Stimulated activated naive B cell treated with anti-CD40 and anti-IgM and Interleukin-4, amounts not matched to agents 10 μg/mL and 1 μg/mL and 100 μg/mL, for 72 hours (primary cell): Measurements from ENCODE around the gene ZNF414.
"Not testable (repeated sequence)": the region's sequence is repeated elsewhere in the genome, so short reads cannot be mapped to it uniquely, and the experiment has no call there.

ENCODE experiments used
- ATAC-seq, 2 donors: fragments of 150-1000 bp; cut with Tn5 transposase; replicated peaks; 2 replicates each; pipeline ENCODE4 v1.10.0; 2021; ENCODE audit warnings: moderate library complexity in 1 of 2
- DNase-seq: peaks from one replicate; pipeline ENCODE4 v3.0.0; 2021
- H3K27ac Mint-ChIP-seq: one replicate; pipeline ENCODE4 v1.8.0; 2022; ENCODE audit warnings: mild to moderate bottlenecking, mixed read lengths
- H3K27me3 Mint-ChIP-seq, 2 donors: one replicate each; pipeline ENCODE4 v1.8.0; 2022; ENCODE audit warnings: mixed read lengths in 2 of 2
- H3K36me3 Mint-ChIP-seq, 2 donors: one replicate each; pipeline ENCODE4 v1.8.0; 2022; ENCODE audit warnings: mixed read lengths in 2 of 2, mild to moderate bottlenecking in 1 of 2
- H3K4me1 Mint-ChIP-seq, 2 donors: one replicate each; pipeline ENCODE4 v1.8.0; 2022; ENCODE audit warnings: mixed read lengths in 2 of 2, mild to moderate bottlenecking in 1 of 2
- H3K4me3 Mint-ChIP-seq, 2 donors: one replicate each; pipeline ENCODE4 v1.8.0; 2022; ENCODE audit warnings: mild to moderate bottlenecking in 2 of 2, mixed read lengths in 2 of 2, moderate library complexity in 1 of 2
- H3K9me3 Mint-ChIP-seq, 2 donors: one replicate each; pipeline ENCODE4 v1.8.0; 2022; ENCODE audit warnings: mixed read lengths in 2 of 2, mild to moderate bottlenecking in 1 of 2

Gene ZNF414

DNA sequence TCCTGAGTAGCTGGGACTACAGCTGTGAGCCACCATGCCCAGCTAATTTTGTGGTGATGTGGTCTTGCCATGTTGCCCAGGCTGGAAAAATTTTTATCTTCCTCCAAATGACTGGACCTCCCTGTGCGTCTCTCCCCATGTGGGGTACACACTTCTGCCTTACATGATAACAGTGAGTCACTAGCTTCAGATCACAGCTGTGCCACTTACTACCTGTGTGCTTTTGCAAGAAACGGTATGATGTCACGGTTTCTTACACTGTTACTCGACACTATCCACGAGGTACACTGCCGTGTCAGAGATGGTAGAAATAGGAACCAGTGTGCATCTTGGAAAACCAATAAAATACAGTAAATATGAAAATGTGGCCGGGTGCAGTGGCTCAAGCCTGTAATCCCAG is 17.5 kb upstream of the ZNF414 start:
- ATAC-seq (no peak), DNase-seq (no peak)
- no peaks in the 10 kb centered on the region for H3K27me3 Mint-ChIP-seq

DNA sequence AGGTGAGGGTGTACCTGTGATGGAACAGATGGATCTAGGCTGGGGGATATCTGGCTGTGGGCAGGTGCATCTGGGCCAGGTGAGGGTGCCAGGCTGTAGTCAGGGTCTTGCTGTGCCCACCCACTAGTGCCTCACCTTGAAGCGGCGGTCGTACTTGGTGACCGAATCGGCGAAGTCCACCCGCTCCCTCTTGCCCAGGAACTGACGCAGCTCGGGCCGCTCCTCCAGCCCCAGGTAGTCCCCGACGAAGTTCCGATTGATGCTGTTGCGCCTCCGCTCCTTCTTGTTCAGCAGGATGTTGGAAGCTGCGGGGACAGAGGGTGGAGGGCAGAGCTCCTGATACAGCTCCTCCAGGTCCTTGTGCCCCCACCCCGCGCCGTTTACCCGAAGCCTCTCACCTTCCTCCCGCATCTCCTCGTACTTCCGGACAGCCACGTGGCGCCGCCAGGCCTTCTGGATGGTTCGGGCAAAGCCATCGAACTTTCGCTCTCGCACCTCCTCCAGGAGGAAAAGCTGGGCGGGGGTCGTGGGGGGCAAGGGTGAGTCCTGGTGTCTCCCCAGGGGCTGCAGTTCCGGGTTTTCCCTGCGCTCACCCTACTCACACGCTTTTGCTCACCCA is 16.2 kb upstream of the ZNF414 start:
- Mint-ChIP-seq H3K4me1 (no peaks in the 10 kb centered on the region), H3K9me3 (no peaks in the 10 kb centered on the region), H3K27me3 (no peaks in the 10 kb centered on the region), H3K4me3 (no peak overlapping the region), H3K27ac (no peak overlapping the region), H3K36me3 (peaks cover 32 to 47% of the 10 kb centered on the region in 2 donors)
- no peak for DNase-seq
- no peak for ATAC-seq

More for the DNA sequence above, 17.5 kb upstream of the ZNF414 start:
- no peaks in the 10 kb centered on the region for H3K4me1 Mint-ChIP-seq
- peaks cover 43 to 54% of the 10 kb centered on the region in 2 donors for H3K36me3 Mint-ChIP-seq
- no peaks in the 10 kb centered on the region for H3K9me3 Mint-ChIP-seq
- no peak overlapping the region for H3K27ac Mint-ChIP-seq
- H3K4me3 Mint-ChIP-seq = no peak overlapping the region

DNA sequence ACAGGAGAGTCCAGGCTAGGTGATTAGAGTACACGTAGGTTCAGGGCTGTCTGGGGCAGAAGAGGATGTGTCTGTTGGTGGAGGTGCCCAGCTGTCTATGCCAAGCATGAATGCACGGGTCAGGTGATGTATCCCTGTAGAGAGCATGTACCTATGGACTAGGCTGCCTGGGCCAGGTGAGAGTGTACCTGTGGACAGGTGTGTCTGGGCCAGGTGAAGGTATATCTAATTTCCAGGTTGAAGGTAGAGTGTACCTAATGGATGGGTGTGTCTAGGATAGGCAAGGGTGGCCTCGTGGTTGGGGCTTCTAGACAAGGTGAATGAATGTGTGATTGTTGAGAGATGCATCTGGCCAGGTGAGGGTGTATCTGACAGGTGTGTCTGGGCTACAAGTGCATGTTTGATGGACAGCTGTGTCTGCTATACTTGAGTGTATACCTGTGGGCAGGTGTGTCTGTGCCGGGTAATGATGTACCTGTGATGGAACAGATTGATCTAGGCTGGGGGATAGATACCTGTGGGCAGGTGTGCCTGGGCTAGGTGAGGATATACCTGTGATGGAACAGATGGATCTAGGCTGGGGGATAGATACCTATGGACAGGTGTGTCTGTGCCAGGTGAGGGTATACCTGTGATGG is 15.5 kb upstream of the ZNF414 start:
- ATAC-seq (no peak), DNase-seq (no peak)
- Mint-ChIP-seq H3K4me1 (no peaks in the 10 kb centered on the region), H3K27ac (no peak overlapping the region), H3K36me3 (peaks cover 32 to 50% of the 10 kb centered on the region in 2 donors), H3K4me3 (no peak overlapping the region), H3K27me3 (no peaks in the 10 kb centered on the region), H3K9me3 (no peaks in the 10 kb centered on the region)

DNA sequence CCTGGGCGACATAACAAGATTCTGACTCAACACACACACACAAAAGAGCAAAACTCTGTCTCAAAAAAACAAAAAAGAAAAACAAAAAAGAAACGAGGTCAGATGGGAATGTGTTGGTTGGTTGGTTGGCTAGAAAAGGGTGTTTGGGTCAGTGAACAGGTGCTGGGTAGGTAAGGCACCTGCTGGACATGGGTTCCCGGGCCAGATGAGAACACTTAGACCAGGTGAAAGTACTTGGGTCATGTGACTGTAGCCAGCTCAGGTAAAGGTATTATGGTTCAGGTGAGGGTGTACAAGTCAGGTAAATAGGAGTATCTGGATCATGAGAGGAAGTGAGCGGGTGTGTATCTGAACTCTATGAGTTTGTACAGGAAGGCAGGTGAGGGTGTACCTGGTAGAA is 14.5 kb upstream of the ZNF414 start:
- H3K9me3 Mint-ChIP-seq = no peaks in the 10 kb centered on the region
- H3K4me3 Mint-ChIP-seq = no peak overlapping the region
- peaks cover 32 to 49% of the 10 kb centered on the region in 2 donors for H3K36me3 Mint-ChIP-seq
- H3K27me3 Mint-ChIP-seq = no peaks in the 10 kb centered on the region
- no peaks in the 10 kb centered on the region for H3K4me1 Mint-ChIP-seq
- H3K27ac Mint-ChIP-seq = no peak overlapping the region
- ATAC-seq = no peak
- DNase-seq = no peak

DNA sequence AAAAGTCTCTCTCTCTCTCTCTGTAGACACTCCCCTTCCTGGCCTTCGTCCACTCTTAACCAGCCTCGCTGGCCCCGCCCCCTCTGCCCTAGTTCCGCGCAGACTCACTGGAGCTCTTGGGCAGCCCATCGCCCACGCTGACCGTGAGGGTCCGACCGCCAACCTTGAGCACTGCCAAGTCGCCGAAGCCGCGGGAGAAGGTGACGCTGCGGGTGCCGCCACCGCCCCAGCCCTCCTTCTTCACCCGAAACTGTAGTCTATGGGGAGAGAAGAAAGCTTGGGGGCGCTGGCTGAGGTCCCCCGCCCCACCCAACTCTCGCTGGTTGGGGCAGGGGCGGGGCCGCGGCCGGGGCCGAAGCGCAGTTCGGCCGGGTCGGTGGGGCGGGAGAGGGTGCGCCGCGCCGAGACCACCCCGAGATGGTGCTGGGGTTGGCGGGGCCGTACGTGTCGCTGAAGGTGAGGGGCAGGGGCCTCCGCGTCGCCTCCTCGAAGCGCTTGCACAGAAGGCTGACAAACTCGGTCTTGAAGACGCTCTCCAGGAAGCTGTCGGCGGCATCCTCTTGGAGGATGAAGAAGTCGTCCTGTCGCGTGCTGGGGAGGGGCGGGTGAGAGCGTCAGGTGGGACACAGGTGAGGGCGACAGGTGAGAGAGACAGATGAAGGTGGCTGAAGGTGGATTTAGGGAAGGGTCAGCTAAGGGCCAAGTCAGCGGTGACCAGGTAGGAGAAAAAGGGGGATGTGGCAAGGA is 12.6 kb upstream of the ZNF414 start:
- Mint-ChIP-seq H3K27ac (no peak overlapping the region), H3K36me3 (peaks cover 38 to 48% of the 10 kb centered on the region in 2 donors), H3K9me3 (no peaks in the 10 kb centered on the region), H3K4me1 (no peaks in the 10 kb centered on the region), H3K4me3 (peak overlapping the region; percentile 5), H3K27me3 (no peaks in the 10 kb centered on the region)
- DNase-seq (no peak), ATAC-seq (peak; percentile 57 to 58)

DNA sequence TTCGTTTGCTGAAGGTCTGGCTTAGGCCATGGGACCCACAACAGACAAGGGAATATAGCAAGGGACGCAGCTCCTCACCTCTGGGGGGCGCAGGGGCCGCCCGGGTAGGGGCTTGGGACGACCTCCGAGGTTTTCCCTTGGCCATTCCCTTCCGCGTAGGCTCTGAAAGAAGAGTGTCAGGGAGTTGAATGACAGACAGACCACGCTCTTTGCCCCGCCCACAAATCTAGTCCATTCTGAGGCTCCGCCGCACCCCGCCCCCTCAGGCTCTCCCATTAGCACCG is 11.4 kb upstream of the ZNF414 start:
- no peak for ATAC-seq
- no peaks in the 10 kb centered on the region for H3K4me1 Mint-ChIP-seq
- no peaks in the 10 kb centered on the region for H3K9me3 Mint-ChIP-seq
- no peak for DNase-seq
- H3K4me3 Mint-ChIP-seq = no peak overlapping the region
- no peak overlapping the region for H3K27ac Mint-ChIP-seq
- peaks cover 40 to 49% of the 10 kb centered on the region in 2 donors for H3K36me3 Mint-ChIP-seq
- no peaks in the 10 kb centered on the region for H3K27me3 Mint-ChIP-seq

DNA sequence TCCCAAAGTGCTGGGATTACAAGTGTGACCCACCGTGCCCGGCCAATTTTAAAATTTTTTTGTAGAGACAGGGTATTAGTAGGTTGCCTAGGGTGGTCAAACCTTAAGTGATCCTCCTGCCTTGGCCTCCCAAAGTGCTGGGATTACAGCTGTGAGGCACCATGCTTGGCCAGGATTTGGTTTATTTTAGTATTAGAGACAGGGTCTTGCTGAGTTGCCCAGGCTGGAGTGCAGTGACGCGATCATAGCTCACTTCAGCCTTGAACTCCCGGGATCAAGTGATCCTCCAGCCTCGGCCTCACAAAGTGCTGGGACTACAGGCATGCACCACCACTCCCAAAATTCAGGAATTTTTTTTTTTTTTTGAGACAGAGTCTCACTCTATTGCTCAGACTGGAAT is 5.4 kb upstream of the ZNF414 start:
- DNase-seq (no peak), ATAC-seq (no peak)
- Mint-ChIP-seq H3K27me3 (no peaks in the 10 kb centered on the region), H3K36me3 (peaks cover 9 to 11% of the 10 kb centered on the region in 2 donors), H3K4me3 (no peak overlapping the region), H3K4me1 (peaks cover 6 to 17% of the 10 kb centered on the region in 2 donors), H3K27ac (no peak overlapping the region), H3K9me3 (no peaks in the 10 kb centered on the region)

DNA sequence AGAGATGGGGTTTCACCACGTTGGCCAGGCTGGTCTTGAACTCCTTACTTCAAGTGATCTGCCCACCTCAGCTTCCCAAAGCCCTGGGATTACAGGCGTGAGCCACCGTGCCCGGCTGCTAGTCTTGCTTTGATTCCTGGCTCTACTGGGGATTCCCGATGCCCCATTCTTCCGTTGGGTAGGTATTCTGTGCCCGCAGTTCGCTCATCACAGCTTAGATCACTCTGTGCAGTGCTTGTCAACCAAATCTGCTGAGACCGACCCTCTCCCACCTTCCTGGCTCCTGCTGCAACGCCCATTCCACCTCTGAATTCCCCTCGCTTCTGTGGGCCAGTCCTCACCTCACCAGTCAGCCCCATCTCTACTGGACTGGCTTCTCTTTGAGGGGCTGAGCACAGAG is 4.6 kb upstream of the ZNF414 start:
- H3K36me3 Mint-ChIP-seq = peaks cover 9 to 11% of the 10 kb centered on the region in 2 donors
- peaks cover 9 to 19% of the 10 kb centered on the region in 2 donors for H3K4me1 Mint-ChIP-seq
- H3K27ac Mint-ChIP-seq = no peak overlapping the region
- DNase-seq (no peak), ATAC-seq (no peak)
- no peaks in the 10 kb centered on the region for H3K27me3 Mint-ChIP-seq
- no peak overlapping the region for H3K4me3 Mint-ChIP-seq
- H3K9me3 Mint-ChIP-seq = no peaks in the 10 kb centered on the region

DNA sequence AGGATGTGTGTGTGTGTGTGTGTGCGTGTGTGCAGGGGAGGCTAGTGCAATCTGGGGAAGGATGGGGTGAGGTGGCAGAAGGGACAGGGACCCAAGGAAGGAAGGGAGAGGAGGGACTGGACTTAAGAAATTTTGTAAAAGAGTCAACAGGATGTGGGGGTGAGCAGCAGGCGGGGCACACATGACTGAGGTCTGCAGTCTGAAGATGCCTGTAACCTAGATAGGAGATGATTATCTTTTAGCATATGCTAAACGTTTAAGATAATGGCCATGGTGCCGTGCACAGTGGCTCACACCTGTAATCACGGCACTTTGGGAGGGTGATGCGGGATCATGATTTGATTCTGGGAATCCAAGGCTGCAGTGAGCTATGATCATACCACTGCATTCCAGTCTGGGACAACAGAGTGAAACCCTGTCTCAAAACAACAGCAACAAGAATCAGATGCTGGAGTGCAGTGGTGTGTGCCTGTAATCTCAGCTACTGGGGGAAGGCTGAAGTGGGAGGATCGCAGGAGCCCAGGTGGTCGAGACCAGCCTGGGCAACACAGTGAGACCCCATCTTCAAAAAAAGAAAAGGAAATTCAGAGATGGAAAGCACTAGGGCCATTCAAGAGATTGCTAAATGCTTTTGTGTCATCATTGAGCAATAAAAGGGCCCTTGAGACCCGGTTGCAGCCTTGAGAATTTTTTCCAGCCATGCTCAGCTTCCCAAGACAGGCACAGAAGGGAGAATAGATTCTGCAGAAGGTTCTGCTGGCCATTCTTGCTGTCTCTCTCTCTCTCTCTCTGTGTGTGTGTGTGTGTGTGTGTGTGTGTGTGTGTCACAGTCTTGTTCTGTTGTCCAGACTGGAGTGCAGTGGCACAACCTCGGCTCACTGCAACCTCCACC is 3.8 kb upstream of the ZNF414 start:
- ATAC-seq = no peak

DNA sequence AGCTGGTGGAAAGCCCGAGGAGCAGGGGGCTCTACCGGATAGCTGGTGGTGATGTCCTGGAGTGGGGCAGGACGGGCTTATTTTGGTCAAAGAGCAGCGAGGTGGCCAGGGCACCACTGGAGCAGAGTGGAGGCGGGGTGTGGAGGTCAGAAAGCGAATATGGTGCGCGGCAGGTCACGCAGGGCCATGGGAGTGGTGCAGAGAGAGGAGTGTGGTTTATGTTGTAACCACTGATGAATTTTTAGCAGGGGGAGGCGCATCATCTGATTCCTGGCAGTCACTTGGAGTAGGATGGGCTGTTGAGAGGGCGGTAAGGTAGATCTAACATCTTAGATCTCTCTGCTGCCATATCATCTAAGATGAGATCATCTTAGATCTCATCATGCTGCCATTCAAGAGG is 1.4 kb upstream of the ZNF414 start:
- H3K36me3 Mint-ChIP-seq = peaks cover 9 to 10% of the 10 kb centered on the region in 2 donors
- peaks cover 21 to 35% of the 10 kb centered on the region in 2 donors for H3K4me1 Mint-ChIP-seq
- no peak for ATAC-seq
- H3K4me3 Mint-ChIP-seq = no peak overlapping the region
- no peak for DNase-seq
- no peak overlapping the region for H3K27ac Mint-ChIP-seq
- no peaks in the 10 kb centered on the region for H3K9me3 Mint-ChIP-seq
- no peaks in the 10 kb centered on the region for H3K27me3 Mint-ChIP-seq

More for the DNA sequence above, 3.8 kb upstream of the ZNF414 start:
- DNase-seq = no peak
- Mint-ChIP-seq H3K9me3 (no peaks in the 10 kb centered on the region), H3K4me1 (peaks cover 14 to 26% of the 10 kb centered on the region in 2 donors), H3K36me3 (peaks cover 10 to 15% of the 10 kb centered on the region in 2 donors), H3K27ac (no peak overlapping the region), H3K4me3 (no peak overlapping the region), H3K27me3 (no peaks in the 10 kb centered on the region)

DNA sequence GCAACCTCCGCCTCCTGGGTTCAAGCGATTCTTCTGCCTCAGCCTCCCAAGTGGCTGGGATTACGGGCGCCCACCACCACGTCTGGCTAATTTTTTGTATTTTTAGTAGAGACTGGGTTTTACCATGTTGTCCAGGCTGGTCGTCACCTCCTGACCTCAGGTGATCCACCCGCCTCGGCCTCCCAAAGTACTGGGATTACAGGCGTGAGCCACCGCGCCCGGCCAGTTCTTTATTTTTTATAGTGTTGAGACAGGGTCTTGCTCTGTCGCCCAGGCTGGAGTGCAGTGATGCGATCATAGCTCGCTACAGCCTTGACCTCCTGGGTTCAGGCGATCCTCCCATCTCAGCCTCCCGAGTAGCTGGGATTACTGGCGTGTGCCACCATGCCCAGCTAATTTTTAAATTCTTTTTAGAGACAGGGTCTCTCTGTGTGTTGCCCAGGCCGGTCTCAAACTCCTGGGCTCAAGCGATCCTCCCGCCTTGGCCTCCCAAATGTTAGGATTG is 590 bp upstream of the ZNF414 start:
- not testable (repeated sequence) for DNase-seq, ATAC-seq, H3K9me3 Mint-ChIP-seq, H3K27me3 Mint-ChIP-seq
- Mint-ChIP-seq H3K36me3 (peaks cover 10 to 11% of the 10 kb centered on the region in 2 donors), H3K27ac (peak overlapping the region; percentile 100), H3K4me1 (peaks cover 21 to 35% of the 10 kb centered on the region in 2 donors), H3K4me3 (peak overlapping the region; percentile 96 to 97)

DNA sequence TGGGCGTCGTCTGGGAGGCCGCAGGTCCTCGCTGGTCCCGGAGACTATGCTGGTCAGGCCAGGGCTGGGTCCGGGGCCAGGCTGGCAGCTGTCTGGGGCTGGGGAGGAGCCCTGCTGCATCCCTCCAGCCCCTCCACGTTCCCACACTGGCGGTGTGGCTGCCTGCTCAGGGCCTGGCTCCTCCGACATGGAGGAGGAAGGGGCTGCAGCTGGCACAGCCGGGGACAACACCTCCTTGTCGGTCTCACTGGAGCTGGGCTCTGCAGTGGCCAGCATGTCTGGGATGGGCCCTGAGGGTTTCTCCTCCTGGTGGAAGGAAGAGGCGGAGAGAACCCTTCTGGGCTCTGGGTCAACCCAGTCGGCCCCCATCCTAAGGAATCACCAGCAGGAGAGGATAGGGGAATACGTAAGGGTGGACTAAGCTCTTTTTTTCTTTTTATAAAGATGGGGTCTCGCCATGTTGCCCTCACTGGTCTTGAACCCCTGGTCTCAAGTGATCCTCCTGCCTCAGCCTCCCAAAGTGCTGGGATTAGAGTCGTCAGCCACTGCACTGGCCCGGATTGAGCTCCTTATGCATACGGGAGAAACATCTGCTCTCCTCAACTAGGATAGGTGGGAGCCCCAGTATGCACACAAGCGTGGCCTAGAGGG is 806 bp downstream of the ZNF414 start:
- ATAC-seq (no peak), DNase-seq (no peak)
- H3K27ac Mint-ChIP-seq = peak overlapping the region; percentile 100
- peaks cover 23 to 35% of the 10 kb centered on the region in 2 donors for H3K4me1 Mint-ChIP-seq
- H3K4me3 Mint-ChIP-seq = peak overlapping the region; percentile 96 to 97
- peaks cover 10 to 14% of the 10 kb centered on the region in 2 donors for H3K36me3 Mint-ChIP-seq
- no peaks in the 10 kb centered on the region for H3K9me3 Mint-ChIP-seq
- H3K27me3 Mint-ChIP-seq = no peaks in the 10 kb centered on the region

DNA sequence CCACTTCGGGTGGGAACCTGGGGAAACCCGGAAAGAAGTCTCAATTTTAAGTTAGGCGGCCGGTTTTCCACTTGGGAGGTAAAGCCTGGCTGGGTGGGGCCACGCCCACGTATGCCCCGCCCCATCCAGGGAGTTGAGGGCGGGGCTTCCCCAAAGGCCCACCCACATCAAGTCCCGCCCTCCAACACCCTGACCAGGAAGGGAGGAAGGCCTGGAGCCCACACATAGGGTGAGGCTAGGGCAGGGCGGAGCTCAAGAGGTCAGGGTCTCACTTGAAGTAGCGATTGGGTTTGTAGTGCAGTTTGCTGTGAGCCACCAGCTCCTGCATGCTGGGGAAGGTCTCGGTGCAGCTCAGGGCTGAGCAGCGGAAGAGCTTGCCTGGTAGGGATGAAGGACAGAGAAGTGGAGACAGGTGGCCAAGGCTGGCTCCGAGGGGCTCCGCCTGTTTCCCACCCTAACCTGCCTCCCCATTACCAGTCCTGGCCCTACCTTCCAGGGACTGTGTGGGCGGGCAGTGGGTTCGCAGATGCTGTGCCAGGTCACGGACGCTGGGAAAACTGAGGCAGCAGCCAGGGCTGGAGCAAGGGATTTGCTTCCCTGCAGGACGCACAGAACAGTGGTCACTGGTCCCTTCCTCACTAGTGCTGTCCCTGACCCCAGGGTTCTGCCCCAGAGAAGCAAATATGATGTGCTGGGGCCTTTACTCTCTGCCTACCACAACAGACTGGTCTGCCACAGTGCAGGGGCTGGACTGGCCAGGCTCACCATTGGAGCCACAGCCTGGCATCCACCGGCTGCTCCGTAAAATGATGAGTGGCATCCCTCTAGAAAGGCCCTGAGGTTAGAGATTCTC is 1.6 kb downstream of the ZNF414 start:
- H3K27ac Mint-ChIP-seq = no peak overlapping the region
- H3K4me1 Mint-ChIP-seq = peaks cover 17 to 27% of the 10 kb centered on the region in 2 donors
- ATAC-seq = no peak
- peaks cover 14 to 16% of the 10 kb centered on the region in 2 donors for H3K36me3 Mint-ChIP-seq
- no peaks in the 10 kb centered on the region for H3K27me3 Mint-ChIP-seq
- no peak for DNase-seq
- H3K4me3 Mint-ChIP-seq = peak overlapping the region; percentile 96 to 97
- H3K9me3 Mint-ChIP-seq = no peaks in the 10 kb centered on the region
